Hematopoietic multipotent progenitor cell treated with erythropoietin and hydrocortisone succinate and interleukin-3 and kit ligand, for 17 days (in vitro differentiated cells): ENCODE data around the gene DNAH17.
"Not testable (repeated sequence)": the region's sequence is repeated elsewhere in the genome, so short reads cannot be mapped to it uniquely, and the experiment has no call there.

ENCODE experiments used
- DNase-seq: peaks from one replicate; pipeline ENCODE4 v3.0.0-alpha.2; 2015; ENCODE audit warnings: low spot score

Gene DNAH17

DNA sequence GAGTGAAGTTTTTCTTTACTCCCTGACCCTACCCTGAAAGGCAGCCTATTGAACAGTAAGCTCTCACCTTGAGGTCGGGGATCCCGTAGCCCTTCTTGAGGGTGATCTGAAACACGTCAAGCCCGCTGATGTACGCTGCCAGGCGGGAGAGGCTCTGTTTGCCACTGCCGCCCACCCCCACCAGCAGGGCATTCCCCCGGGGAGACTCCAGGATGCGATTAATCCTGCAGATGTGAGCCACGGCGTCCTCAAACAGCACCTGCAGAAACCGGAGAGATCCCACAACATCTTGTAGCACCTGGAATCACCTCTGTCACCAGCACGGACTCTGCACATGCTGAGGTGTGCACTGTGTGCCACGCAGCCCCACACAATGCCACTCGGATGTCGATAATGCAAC lies 102.0 kb downstream of the DNAH17 start:
- DNase-seq: no peak

DNA sequence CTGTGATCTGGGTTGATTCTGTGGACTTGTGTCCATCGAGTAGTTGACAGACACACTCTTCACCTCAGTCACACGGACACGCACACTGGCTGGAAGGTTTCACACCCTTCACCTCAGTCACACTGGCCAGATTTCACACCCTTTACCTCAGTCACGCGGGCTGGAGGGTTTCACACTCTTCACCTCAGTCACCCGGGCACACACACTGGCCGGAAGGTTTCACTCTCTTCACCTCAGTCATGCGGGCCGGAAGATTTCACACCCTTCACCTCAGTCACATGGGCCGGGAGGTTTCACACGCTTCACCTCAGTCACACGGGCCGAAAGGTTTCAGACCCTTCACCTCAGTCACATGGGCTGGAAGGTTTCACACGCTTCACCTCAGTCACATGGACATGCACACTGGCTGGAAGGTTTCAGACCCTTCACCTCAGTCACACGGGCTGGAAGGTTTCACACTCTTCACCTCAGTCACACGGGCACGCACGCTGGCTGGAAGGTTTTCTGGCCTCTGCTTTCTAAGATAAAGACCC lies 102.5 kb downstream of the DNAH17 start:
- DNase-seq: no peak

DNA sequence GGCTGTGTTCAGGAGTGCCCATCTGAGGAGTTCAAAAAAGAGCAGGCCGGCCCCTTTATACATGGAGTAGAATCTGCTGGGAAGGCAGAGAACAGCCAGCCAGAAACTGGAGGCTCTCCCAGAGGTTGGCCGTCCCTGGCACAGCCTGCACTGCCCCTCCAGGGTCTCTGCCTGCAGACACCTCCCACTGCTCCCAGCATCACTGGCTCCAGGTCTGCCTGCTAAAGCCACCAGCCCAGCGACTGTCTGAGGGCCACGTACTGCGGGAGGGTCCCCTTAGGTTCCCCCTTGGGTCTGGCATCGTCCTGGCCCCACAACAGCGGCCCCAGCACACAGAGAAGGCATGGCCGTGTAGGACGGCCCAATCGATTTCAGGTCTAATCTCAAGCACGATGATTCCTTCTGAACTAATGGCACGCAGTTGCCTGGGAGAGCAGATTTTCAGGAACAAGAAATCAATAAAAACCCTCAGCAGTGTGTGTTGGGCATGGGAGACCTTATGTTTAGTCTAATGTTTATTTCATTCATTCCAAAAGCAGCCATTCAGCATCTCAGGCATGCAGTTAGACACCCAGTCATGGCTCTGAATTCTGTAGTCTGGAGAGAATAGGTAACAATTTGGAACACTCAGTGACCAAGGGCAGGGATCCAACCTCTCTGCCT lies 103.1 kb downstream of the DNAH17 start:
- DNase-seq: no peak

DNA sequence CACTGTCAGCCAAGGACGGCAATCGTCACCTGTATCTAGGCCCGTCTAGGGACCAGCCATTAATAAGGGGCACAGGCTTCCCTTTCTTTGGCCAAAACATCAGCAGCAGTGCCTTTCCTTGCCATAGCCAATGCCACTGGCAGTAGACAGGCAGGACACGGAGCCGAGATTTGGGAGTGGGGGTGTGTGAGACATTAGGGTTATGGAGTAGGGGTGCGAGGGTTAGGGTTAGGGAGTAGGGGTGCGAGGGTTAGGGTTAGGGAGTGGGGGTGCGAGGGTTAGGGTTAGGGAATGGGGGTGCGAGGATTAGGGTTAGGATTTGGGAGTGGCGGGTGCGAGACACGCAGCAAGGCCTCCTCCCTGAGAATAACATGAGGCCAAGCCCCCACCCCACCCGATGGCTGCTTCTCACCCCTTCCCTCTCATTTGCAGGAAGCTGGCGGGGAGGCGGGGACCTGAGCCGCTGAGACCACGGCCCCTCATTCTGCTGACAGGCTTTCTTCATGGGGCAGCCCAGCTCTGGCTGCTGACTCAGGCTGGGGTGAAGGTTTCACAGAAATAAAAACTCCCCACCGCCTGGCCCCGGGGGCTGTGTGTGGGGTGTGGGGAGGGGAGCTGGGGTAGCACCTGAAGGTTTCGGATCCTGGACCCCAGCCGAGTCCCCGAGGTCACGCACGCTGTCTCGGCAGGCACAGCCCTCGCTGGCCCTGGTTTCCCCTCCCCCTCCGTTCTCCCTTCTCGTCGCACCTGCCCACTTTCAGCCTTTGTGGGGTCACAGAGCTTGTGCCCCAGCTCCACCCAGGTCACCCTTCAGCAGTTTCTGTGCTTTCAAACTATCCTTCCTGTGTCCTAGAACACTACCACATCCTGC lies 104.9 kb downstream of the DNAH17 start:
- no peak for DNase-seq

DNA sequence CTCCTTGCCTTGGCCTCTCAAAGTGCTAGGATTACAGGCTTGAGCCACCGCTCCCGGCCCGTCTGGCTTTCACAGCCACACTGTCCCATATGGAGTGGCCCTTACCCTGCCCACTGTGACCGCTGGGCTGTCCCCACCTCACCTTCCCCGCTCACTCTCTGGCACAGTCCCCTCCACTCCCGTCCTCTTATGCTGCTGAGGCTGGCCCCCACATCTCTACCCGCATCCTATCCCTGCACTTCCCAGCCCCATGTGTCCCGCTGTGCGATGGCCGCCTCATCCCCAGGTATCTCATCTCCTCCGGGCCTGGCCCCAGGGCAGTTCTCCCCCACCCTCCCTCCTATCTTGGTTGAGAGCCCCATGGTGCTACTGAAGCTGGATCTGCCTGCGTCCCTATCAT lies 105.6 kb downstream of the DNAH17 start:
- no peak for DNase-seq

DNA sequence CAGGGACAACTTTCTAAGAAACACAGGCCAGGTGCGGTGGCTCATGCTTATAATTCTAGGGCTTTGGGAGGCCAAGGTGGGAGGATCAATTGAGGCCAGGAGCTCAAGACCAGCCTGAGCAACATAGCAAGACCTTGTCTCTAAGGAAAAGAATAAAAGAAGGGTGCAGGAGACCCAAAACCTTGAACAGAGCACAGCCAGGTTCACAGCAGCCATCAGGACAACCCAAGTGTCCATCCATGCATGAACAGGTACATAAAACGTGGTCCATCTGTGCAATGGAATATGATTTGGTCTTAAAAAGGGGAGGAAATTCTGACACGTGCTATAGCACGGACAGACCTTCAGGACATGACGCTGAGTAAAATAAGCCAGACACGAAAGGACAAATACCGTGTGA lies 107.8 kb downstream of the DNAH17 start:
- DNase-seq: no peak

DNA sequence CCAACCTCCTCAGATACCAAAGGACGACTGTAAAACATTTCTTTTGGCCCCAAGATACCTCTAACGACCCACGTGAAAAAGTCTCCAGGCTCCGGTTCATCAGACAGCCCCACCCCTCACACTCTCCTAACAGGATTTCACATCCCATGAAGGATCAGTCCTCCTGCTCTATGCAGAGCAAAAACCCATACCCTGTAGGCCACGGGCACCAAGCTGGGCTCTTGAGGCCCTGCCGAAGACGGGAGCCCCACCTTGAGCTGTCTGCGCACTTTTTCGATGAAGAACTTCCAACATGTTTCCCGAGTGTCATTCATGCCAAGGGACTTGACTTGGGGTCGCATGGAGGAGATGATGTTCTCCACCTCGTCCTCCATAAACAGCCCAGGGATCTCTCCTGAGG lies 108.8 kb downstream of the DNAH17 start:
- no peak for DNase-seq

DNA sequence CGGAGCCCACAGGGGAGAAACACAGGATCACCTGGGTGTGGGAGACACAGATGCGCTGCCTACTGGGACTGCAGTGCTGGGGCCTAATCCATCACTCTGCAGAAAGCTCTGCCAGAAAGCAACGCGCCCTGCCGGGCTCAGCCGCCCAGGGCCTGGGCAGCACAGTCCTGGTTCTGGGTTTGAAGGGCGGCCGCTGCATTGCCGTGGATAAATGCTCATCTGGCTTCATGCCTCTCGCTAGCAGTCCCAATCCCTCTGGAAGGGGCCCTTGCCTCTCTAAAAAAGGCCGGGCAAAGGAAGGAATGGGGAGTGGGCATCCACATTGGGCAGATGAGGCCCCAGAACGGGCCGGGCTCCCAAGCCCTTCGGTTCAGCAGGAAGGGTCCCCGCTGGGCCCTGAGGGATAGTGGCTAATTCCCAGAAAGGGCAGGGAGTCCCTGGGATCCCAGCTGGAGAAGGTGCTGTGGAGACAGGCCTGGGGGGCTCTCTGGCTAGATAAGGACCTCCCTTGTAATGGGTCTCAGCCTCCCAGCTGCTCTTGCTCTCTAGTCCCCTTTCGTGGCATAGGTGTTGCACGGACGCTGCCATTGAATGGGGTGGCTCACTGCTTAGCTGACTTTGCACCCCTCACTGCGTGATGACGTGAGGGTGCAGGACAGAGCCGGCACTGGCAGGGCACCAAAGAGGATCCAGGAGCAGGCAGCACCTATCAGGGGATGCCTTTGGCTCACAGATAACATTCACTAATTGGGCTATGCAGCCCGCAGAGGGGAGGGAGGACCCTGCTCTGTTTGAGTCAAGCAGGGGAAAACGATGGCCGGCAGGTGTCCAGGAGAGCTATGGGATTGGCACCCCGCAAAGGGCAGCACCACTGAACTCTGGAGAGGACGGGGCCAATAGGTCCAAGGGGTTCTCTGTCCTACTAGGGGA lies 110.1 kb downstream of the DNAH17 start:
- no peak for DNase-seq

DNA sequence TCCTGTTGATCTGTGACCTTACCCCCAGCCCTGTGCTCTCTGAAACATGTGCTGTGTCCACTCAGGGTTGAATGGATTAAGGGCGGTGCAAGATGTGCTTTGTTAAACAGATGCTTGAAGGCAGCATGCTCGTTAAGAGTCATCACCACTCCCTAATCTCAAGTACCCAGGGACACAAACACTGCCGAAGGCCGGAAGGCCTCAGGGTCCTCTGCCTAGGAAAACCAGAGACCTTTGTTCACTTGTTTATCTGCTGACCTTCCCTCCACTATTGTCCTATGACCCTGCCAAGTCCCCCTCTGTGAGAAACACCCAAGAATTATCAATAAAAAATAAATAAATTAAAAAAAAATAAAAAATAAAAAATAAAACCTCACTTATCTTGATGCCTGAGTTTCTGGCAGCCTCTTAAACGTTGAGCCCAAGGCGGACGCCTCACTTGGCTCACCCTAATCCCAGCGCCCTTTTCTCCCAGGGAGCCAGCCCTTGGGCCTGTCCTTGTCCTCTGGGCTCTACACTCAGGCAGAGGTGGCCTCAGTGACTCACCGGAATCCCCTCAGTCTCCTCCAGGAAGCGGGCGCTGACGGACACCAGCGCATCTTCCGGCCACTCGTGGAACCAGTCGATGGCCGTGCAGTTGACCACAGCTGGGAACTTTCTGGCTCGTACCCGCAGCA lies 110.9 kb downstream of the DNAH17 start:
- not testable (repeated sequence) for DNase-seq

DNA sequence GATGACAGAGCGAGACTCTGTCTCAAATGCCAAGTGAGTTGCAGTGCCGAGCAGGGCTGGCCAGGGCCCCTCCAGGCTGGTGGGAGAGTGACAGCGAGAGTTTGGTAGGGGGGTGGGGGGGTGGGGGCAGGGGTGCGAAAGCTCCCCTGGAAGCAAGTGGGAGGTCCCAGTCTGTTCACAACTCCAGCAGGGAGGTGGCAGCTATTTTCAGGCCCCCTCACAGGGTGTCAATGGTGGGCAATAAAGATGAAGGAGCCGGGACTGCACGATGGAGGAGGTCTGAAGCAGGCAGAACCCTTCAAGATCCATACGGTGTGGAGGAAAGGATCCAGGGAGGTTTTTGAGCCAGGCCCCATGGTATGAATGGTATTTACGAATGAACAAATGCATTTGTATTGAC lies 115.0 kb downstream of the DNAH17 start:
- no peak for DNase-seq

DNA sequence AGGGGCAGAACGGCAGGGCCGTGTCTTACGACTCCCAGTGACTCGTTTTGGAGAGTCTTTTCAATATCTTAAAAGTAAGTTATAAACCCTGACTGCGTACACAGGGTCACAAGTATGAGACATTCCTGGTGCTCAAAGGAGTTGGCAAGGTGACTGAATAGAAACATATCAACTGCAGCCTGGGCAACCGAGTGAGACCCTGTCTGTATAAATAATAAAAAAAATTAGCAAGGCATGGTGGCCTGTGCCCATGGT lies 115.5 kb downstream of the DNAH17 start:
- no peak for DNase-seq

DNA sequence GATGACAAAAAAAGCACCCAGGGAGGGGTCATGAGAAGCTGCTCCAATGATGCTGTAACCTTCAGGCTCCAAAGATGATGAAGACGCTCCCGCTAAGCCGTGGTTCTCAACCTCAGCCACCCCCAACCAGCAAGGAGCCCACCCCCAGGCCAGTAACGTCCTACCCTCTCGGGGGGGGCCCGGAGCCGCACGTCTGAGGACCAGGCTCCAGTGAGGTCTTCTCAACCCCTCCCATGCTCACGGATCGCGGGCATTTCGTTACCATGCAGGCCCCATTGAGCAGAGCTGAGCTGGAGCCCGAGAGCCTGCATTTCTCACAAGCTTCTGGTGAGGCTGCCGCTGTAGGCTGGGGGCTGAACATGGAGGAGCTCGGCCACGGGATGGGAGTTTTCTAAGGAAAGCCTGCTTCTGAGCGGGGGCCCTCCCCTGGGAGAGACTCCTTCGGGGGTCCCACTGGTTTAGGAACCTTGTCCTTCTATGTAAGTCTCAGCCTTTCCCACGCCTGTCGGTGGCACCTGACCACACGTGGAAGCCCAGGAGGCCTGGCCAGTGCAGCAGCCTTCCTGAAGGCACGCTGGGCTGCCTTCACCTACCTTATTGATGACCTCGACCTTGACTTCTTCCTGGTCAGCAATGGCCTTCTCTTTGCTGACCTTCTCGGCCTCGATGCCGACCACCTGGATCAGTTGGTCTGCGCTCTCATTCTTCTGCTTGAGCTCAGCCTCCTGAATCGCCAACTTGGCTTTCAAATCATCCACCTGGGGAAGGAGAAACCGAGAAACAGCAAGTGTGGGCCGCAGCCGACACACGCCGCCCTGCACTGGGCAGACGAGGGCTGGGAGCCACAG lies 116.0 kb downstream of the DNAH17 start:
- DNase-seq: no peak

DNA sequence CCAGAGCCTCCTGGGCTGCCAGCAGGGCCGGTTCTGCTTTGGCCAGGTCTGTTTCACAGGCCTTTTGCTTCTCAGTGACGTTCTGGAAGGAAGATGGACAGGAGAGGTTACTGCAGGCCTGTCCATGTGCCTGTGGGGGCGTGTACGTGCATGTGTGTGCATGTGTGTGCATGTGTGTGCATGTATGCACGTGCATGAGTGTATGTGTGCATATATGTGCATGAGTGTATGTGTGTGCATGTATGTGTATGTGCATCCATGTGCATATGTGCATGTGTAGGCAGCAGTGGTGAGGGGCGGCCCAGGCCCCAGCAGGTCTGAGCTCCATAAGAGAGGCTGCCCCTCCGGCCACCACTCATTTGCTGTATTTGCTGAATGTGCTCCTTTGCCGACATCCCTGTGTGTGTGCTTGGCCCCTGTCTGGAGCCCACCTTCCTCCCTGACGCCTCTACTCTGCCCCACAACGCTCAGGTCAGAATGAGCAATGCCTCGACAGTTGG lies 117.0 kb downstream of the DNAH17 start:
- no peak for DNase-seq

DNA sequence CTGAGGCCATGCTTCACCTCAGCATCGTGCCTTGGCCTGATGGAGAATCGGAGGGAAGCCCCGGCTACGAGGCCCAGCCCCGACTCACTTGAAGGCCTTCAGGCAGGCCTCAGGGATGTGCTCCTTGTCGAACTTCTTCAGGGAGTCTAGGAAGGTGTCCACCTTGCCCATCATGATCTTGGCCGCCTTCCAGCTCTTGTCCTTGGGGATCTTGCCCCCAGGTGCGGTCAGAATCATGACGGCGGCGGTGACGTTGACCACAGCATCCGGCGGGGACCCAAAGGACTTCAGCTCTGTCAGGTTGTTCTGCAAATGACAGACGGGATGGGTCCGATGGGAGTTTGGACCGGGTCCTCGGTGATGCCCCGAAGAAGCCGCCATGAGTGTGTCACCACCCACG lies 117.5 kb downstream of the DNAH17 start:
- DNase-seq: no peak

DNA sequence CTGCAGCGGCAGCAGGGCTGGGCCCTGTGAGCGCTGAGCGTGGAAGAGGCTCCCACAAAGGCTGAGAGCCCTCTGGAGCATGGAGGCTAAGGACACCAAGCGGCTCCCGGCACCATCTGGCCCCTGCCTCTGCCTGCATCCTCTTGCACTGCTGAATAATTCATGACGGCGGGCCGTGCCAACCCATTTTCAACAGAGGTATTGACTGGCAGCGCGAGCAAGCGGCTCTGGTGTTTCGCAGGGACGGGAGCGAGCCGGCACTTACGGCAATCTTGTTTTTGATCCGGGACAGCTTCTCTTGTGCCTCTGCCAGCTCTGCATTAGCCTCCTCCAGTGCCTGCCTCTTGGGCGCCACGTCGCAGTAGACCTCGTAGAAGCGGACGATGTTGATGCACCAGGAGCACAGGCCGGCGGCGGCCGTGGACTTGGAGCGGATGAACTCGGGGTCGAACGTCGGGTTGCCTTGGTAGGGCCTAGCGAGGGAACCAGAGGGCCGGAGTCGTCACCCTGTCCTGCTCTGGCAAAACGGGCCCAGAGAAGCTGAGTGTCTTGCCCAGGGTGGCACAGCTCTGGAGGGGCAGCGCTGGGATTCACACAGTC lies 118.4 kb downstream of the DNAH17 start:
- DNase-seq: no peak

DNA sequence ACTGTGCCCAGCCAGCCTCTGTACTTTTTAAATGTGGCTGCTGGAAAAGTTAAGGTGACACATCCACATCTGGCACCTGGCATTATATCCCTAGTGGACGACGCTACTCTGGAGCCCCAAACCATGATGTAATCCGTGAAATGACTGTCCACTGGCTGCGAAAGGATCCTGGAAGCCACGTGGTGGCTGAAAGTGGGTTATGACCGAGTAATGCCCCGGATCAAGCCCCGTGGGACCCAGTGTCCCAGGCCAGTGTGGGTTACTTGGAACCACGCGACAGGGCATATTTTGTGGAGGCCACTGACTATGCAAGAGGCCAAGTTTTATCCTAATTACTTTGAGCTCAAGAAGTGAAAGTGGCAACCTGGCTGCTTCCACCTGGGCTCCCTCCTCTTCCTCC lies 119.1 kb downstream of the DNAH17 start:
- DNase-seq: no peak

DNA sequence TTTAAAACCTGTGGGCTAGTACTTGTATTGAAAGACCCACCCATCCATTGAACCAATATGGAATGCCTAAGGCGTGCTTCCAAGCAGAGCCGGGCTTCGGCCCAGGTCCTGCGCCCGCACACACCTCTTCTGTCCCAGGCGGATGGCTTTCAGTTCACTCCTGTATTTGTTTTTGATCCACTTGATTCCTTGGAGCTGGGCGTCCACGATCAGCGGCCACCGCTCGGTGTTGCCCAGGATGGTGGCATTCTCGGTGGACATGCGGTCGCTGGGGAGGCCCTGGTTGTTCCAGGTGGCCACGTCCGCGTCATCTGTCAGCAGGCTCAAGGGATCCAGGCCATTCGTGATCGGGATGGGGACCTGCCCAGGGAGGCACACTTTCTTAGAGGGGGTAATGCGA lies 122.8 kb downstream of the DNAH17 start:
- DNase-seq: no peak

DNA sequence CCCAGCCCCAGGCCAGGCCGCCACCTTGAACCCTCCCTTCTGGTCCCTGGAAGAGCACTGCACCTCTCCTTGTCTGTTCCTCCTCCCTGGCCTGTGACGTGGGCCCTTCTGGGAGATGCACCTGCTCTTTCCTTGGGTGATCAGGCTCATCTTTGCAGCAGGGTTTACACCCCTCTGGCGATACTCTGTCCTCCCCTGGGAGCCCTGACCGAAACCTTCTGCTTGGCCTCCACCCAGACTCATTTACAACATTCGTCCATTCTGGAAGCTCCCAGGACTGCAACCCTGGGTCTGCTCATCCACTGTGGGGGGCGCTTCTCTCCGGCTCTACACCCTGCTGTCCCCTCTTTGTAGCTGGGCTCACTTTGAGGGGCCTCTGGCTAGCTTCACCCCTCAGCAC lies 125.4 kb downstream of the DNAH17 start:
- DNase-seq: no peak

DNA sequence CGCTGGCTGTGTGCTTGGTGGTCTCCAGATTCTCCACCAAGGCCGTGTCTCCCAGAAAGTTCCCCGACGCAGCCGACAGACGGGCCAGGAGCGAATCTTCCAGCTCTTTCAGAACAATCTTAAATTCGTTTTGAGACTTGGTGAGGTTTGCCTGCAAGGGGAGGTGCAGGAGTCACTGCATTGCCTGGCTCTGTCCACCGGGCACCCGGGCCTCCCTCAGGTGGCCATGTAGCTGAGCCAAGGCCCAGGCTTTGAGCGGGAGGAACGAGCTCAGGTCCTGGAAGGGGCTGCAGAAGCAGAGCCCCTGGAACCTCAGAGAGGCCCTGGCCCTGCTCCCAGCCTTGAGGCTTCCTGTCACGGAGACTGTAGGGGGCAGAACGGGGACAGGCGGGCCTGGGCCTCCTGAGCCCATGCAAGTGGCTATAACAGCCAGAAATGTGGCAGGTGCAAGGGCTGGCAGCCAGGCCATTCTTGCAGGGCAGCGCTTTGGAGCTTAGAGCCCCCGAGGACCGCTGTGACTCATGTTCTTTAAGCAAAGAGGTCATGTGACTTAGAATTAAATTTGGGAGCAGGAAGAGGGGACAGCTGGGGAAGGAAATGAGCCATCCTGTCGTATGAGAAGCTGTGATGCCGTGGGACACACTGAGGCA lies 126.4 kb downstream of the DNAH17 start:
- no peak for DNase-seq

DNA sequence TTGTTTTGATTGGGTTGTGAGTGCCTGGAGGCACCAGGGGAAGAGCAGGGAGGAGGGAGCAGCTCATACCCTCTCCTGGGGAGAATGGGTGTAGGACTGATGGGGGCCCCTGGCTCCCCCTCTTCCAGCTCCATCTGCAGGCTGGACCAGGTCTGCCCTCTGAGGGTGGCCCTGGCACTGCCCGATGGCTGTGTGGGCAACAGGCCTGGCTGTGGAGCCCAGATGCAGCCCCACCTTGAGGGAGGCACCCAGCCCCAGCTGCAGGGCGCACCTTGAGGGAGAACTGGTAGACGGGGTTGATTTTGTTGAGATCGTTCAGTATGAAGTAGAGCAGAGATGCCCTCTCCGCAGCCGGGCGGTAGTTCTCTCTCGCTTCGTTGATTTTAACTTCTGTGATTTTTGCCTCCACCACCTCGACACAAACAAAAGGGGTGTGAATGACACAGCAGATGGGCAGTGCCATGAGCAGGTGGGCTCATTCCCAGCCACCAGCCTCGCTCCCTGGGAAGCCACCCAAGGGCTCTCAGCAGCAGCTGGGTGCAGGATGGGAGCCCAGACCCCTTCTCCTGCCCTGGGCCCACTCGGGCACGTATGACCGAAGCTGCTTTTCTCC lies 127.1 kb downstream of the DNAH17 start:
- DNase-seq: no peak
